Esophagus muscularis mucosa (tissue), 3 donors: ENCODE results near the gene MECR.

Experiments
- POLR2A ChIP-seq: fragments of 450-650 bp; IDR thresholded peaks from one replicate; pipeline ENCODE4 v1.6.1; 2017; ENCODE audit warnings: antibody characterized with exemption, moderate library complexity, mild to moderate bottlenecking, low read depth
- POLR2AphosphoS5 ChIP-seq, 2 donors: sonication (generic); formaldehyde crosslinking; IDR thresholded peaks; one replicate each; pipeline ENCODE4 v1.6.1; 2017; ENCODE audit warnings: antibody characterized with exemption in 2 of 2
- TF ChIP-seq, protein P1 (sequence below), 3 experiments: fragments of 200-600 bp in 2 of 3; fragments of 450-650 bp in 1 of 3; sonication (generic) in 2 of 3; IDR thresholded peaks; one replicate each; pipeline ENCODE4 v1.5.1; 2017 to 2019; ENCODE audit warnings: antibody characterized with exemption in 3 of 3, mild to moderate bottlenecking in 2 of 3, moderate library complexity in 1 of 3

DNA sequence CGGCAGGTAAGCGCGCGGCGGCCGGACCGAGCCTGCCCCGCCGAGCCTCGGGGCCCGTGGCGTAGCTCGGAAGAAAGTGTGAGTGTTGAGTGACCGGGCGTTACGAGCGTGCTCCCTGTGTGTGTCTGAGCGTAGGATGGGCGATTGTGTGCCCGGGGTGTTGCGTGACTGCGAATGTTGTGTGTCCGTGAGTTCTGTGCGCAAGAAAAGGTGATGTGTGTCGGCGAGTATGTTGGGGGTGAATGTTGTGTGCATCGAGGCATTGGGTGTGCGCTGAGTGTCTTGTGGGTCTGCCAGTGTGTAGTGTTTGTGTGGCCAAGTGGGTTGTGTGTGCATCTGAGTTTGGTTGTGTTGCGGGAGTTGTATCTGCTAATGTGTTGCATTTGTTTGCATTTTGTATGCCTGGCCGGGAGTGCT, 6.0 kb upstream of the MECR start:
- TF ChIP-seq, protein P1, sequence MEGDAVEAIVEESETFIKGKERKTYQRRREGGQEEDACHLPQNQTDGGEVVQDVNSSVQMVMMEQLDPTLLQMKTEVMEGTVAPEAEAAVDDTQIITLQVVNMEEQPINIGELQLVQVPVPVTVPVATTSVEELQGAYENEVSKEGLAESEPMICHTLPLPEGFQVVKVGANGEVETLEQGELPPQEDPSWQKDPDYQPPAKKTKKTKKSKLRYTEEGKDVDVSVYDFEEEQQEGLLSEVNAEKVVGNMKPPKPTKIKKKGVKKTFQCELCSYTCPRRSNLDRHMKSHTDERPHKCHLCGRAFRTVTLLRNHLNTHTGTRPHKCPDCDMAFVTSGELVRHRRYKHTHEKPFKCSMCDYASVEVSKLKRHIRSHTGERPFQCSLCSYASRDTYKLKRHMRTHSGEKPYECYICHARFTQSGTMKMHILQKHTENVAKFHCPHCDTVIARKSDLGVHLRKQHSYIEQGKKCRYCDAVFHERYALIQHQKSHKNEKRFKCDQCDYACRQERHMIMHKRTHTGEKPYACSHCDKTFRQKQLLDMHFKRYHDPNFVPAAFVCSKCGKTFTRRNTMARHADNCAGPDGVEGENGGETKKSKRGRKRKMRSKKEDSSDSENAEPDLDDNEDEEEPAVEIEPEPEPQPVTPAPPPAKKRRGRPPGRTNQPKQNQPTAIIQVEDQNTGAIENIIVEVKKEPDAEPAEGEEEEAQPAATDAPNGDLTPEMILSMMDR (IDR thresholded peaks at IDR 0.05): no peak
- no peak for TF ChIP-seq POLR2AphosphoS5 (IDR thresholded peaks at IDR 0.05)
- TF ChIP-seq POLR2A: no peak
